Suprapubic skin (tissue), 4 donors: ENCODE data around the gene CELSR1.

Source experiments
- EP300 ChIP-seq: sonication (generic); formaldehyde crosslinking; IDR thresholded peaks from one replicate; pipeline ENCODE4 v1.6.1; 2017; ENCODE audit warnings: antibody characterized with exemption
- POLR2A ChIP-seq, 2 donors: fragments of 450-650 bp; IDR thresholded peaks; one replicate each; pipeline ENCODE4 v1.6.1; 2017; ENCODE audit warnings: antibody characterized with exemption in 2 of 2, mild to moderate bottlenecking in 2 of 2, moderate library complexity in 2 of 2
- POLR2AphosphoS5 ChIP-seq, 3 donors: sonication (generic); formaldehyde crosslinking; IDR thresholded peaks; one replicate each; pipeline ENCODE4 v1.6.1; 2017; ENCODE audit warnings: antibody characterized with exemption in 3 of 3
- TF ChIP-seq, protein P1 (sequence below), 2 donors: fragments of 200-600 bp in 1 of 2; fragments of 450-650 bp in 1 of 2; sonication (generic) in 1 of 2; IDR thresholded peaks; one replicate each; pipeline ENCODE4 v1.5.1; 2016 to 2019; ENCODE audit warnings: antibody characterized with exemption in 2 of 2, mild to moderate bottlenecking in 1 of 2, moderate library complexity in 1 of 2

DNA sequence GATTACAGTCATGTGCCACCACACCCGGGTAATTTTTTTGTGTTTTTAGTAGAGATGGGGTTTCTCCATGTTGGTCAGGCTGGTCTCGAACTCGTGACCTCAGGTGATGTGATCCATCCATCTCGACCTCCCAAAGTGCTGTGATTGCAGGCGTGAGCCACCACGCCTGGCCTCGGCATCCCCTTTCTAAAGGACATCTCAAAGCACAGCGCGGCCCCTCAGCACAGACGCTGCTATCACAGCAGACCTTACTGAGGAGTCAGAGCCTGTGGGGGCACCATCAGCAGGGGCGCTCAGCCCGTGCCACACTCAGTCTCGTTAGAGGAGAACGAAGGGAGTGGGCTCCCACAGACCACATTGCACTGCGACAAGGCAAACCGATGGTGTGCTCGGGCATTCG is 19.4 kb downstream of the CELSR1 start:
- TF ChIP-seq, protein P1, sequence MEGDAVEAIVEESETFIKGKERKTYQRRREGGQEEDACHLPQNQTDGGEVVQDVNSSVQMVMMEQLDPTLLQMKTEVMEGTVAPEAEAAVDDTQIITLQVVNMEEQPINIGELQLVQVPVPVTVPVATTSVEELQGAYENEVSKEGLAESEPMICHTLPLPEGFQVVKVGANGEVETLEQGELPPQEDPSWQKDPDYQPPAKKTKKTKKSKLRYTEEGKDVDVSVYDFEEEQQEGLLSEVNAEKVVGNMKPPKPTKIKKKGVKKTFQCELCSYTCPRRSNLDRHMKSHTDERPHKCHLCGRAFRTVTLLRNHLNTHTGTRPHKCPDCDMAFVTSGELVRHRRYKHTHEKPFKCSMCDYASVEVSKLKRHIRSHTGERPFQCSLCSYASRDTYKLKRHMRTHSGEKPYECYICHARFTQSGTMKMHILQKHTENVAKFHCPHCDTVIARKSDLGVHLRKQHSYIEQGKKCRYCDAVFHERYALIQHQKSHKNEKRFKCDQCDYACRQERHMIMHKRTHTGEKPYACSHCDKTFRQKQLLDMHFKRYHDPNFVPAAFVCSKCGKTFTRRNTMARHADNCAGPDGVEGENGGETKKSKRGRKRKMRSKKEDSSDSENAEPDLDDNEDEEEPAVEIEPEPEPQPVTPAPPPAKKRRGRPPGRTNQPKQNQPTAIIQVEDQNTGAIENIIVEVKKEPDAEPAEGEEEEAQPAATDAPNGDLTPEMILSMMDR (IDR thresholded peaks at IDR 0.05), result no peak
- TF ChIP-seq POLR2A (IDR thresholded peaks at IDR 0.05), result no peak
- TF ChIP-seq POLR2AphosphoS5 (IDR thresholded peaks at IDR 0.05), result no peak
- TF ChIP-seq EP300, result no peak
